TTC549 (cell line): ENCODE results near the gene PMP22.

ENCODE experiments used
- FAIRE-seq: peaks from 2 replicates; lab custom pipeline; 2012; peaks lifted over from hg19 to GRCh38; lab: Jason Lieb, UNC

Gene PMP22

DNA sequence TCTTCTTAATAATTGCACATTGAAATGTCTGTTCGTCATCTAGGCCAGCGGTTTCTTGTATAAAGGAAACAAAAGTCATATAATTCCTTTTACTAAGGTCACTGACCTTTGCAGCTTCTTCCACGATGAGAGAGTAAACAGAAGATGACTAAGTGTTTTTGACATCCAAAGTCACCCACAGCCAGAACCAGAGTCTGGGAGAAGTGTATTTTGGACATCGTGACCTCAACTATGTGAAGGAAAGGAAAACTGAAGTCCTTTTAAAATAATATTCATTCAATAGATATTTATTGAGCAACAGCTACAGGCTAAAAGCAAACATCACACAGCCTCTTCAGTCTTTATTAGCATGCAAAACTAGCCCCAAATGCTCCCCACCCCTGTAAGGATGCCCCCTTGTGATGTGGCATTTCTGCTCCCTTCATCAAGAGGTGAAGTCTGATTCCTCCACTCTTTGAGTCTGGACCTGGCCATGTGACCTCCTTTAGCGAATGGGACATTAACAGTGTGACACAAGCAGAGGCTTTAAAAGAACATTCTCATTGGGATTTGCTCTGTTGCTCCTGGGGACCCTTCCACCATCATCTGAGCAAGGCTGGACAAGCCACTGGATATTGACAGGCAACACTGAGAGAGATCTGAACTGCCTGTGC lies 8.1 kb upstream of the PMP22 start:
- FAIRE-seq: no peak

DNA sequence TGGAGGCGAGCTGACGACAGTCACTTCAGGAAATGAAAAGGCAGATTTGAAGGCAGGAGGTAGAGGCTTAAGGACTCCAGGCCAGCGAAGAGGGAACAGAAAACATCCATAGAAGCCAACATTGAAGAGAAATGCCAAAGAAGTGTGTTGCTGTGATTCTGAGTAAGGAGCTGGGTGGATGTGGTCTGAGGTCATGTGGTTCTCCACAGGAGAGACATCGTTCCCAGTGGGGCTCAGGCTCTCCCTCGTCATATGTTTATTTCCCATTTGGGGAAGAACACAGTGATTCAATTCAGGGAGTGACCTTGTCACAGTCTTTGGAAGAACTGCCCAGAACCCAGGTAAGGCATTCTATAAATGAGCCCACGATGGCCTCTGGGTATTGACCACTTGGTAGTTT lies 6.6 kb upstream of the PMP22 start:
- FAIRE-seq: no peak

DNA sequence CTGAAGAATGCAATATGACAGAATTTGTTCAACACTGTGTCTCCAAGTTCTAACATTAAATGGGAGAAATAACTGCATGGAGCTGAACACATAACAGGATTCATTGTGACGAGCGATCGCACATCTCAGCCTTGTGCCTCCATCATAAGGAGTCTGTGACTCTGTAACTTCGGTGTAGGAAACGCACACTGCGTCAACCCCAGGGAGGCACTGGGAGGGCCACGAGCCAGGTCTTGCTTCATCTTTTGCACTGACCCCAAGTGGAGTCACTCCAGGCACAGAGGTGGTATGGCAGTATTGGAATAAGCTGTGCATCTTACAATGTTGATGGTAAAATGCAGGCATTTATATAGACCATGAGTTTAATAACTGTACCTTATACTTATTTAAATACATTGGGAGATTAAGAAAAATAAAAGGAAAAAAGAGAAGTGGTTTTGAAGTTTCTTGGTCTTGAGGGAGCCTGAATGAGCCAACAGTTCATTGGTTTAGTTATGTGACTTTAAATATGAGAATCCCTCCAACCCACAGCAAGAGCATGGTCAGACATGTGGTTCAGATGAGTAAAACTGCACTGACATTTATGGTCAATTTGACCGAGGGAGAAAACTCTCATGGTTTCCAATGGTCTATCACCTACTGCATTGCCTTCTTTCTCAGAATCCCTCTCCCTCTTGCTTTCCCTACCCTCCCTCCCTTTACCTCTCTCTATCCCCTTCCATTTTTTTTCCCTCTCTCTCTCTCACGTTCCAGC lies 5.7 kb upstream of the PMP22 start:
- FAIRE-seq: no peak

DNA sequence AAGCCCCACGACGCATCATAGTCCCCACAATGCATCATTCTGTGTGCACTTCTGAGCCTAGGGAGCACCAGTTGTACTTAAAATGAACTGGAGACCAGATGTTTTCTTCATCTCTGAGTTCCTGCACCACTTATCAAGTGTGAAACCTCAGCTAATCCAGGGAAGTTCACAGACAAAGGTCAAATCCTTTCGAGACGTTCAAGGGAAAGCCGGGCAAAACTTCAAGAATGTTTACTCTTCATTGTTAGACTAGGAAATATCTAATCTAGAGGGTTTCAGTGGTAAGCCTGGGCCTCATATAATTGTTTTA lies 4.6 kb upstream of the PMP22 start:
- no peak for FAIRE-seq

- FAIRE-seq: no peak
Observed at GRCh38 chr17:15269087-15269779, 4.1 kb upstream of the PMP22 start.

GRCh38 chr17:15268461-15268860 lies 3.3 kb upstream of the PMP22 start:
- FAIRE-seq: no peak

DNA sequence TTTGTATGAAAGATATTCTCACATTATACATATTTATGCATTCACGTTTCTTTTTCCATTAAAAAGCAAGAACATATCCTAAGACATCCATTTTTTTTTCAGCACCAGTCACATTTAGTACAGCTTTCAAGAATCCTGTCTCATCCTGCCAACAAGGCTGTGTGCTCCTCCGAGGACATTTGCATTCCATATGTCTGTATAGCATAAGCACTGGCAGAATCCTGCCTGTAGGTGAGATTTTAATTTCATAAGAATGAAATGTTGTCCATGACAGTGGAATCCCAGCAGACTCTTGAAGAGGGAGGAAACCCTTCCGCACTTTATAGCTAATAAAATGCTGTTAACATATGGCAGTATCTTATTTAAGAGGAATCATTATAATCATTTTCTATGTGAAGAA lies 2.9 kb upstream of the PMP22 start:
- FAIRE-seq: no peak

DNA sequence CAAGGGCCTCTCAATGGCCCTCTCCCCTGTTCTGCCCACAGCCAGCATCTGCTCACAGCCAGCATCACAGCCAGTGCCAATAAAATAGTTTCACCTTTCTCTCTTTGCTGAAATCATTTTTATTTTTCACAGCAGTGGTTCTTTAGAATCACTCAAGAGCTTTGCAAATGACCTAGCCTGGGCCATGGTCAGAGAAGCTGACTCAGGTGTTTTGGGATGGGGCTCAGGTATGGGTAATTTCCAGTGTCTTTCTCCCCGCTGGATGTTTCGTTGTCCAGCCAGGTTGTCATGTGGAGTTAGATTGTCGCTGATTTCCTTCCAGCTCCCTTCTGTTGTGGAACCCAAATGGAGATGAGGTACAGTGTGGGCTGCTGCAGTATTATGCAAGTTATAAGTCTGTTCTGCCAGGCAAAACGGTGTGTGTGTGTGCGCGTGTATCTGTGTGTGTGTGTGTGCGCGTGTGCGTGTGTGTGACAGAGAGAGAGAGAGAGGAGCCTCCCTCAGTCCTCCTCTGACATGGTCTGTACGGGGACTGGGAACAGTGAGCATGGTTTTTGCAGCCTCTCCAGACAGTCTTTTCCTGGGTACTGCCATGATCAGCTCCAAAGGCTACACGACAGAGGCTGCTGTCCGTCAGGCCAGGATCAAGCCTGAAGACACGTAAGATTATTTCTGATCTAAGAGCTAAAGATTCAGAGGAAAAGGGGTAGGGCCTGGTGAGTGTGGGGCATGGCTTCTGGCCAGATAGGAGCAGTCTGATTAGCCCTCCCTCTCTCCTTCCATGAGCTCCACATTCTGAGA lies 1.4 kb upstream of the PMP22 start:
- FAIRE-seq: no peak

DNA sequence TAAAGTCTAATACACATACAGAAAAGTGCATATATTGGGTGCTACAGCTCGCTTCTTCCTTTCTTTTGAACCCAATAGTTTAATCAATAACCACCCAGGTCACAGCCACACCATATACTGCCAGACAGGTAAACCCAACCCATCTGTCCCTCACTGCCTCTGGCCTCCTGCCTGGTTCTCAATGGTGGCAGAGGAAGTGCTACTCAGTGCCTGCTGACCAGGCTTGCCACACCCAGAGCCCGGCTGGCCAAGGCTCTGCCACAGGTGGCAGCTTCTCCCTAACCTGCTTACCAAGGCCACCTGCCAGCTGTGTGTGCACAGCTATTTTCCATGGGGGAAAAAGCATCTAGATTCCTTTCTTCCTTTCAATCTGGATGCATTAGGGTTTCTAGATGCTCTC lies 584 bp downstream of the PMP22 start:
- FAIRE-seq: no peak

DNA sequence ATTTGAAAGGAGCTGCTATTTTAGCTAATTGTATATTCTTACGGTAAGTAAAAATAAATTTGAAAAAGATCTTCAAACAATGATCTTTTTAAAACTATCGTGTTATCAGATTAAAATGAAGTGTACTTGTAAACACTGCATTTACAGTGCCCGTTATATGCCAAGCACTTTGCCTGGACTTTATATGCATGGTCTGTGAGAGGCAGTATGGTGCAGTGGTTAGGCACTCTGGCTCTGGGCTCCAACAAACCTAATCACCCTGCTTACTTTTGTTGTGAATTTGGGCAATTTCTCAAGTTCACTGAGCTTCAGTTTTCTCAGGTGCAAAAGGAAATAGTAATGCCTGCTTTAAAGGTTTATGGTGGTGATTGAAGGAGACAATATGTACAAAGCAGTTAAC lies 1.4 kb downstream of the PMP22 start:
- no peak for FAIRE-seq

DNA sequence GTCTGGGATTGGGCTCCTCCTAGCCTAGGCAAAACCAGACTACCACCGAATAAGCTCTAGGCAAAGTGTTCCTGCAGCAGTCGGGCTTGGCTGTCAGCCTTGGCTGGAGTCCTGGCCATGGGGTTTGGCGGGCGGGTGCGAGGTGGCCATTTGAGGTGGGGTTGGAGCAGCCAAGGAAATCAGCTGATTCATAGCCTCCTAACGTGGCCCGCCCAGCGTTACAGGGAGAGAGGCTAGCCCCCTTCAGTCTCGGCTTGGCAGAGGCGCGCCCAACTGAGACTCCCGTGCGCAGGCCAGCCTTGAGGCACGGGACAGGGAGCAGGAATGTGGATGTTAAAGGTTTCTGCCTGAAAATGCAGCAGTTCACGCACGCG lies 1.9 kb downstream of the PMP22 start:
- no peak for FAIRE-seq

GRCh38 chr17:15262291-15263205 lies 2.6 kb downstream of the PMP22 start:
- no peak for FAIRE-seq

DNA sequence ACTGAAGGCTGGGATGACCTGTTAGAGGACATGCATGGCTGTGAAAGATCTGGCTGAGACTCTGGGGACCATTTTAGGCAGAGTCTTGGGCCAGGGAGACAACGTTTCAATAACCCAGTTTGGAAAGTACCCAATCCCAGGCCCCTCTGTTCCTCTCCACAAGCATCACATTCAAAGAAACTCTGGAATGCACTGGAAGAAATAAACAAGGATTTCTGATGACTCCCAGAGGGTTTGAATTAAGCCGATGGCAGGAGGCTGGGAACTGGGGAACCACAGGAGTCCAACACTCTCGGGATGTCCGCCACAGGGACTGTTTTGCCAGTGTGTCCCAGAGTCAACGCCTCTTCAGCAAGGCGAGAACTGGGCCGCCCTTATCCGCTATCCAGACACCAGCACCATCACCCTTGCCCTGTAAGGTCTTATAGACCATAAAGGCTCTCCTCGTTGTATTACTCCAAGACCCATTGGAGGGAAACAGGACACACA lies 3.3 kb downstream of the PMP22 start:
- FAIRE-seq: no peak

DNA sequence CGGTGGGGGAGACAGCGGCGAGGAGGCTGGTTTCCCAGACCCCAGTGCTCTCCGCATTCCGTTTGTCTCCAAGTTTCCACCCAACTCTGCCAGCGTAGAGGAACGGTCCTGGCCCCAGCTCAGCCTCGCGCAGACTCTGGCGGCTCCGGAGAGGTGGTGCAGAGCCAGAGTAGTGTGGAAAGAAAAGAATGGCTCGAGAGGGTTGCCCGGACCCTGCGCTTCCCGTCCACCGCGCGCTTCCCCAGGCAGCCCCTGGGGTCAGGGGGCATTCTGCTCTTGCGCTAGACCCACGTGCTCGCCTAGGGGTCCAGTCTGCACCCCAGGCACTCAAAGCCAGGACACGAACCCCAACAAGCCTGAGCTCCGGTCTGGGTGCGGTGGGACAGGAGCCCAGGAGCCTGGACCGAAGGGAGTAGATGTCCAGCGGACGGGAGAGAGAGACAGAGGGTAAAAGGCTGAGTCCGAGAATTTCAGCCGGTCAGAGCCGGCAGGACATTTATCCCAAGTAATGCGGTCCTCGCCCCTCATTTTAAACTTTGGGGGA lies 3.8 kb downstream of the PMP22 start:
- no peak for FAIRE-seq

GRCh38 chr17:15260376-15261257 lies 4.5 kb downstream of the PMP22 start:
- no peak for FAIRE-seq

GRCh38 chr17:15257796-15258512 lies 7.2 kb downstream of the PMP22 start:
- no peak for FAIRE-seq

GRCh38 chr17:15257258-15257788 lies 7.8 kb downstream of the PMP22 start:
- FAIRE-seq: no peak

- FAIRE-seq: no peak
Observed at GRCh38 chr17:15256689-15257088, 8.4 kb downstream of the PMP22 start.

DNA sequence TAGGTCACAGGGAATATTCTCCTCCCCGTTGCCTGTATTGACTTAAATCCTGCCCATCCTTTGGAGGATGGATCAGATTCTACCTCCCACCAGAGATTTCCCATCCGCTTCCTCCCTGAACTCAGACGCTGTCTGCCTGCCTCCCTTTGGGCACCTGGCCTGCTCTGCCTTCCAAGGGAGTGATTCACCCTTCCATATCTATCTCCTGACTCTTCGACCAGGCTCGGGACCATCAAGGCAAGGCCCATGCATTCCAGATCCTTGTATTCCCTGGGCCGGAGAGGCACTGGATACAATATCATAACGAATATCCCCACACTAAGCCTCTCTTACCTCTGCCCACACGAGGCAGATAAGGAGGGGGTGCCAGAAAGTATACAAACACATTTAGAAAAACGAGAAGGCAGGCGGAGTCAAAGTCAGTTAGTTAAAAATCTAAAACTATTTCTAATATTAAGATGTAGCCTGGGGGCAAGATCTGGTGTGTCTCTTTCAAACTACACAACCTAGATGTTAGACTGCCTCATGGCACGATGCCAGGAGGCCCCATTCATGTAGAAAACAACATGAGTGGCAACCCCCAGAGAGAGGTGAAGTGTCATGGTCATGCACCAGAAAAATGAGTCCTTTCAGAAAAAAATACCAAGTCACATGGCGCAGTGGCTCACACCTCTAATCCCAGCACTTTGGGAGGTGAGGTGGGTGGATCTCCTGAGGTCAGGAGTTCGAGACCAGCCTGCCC lies 9.2 kb downstream of the PMP22 start:
- no peak for FAIRE-seq
